Mucosa of descending colon (tissue), 3 donors: Measurements from ENCODE around the gene GNG10. TPM values are rescaled to one million over a fixed set of nuclear protein-coding genes. Genes with fewer than 3 reads are reported as not detected.

ENCODE experiments used
- ATAC-seq: fragments of 200-7000 bp; cut with Tn5 transposase; one replicate; pipeline ENCODE4 v1.9.1; 2020; ENCODE audit warnings: mild to moderate bottlenecking, moderate library complexity
- DNase-seq, 3 donors: peaks; one replicate each; pipeline ENCODE4 v3.0.0-alpha.2; 2020
- H3K36me3 ChIP-seq: fragments of 200-600 bp; one replicate; pipeline ENCODE4 v1.8.0; 2021; ENCODE audit warnings: low read depth, mild to moderate bottlenecking
- H3K4me1 ChIP-seq: fragments of 200-600 bp; one replicate; pipeline ENCODE4 v1.8.0; 2021; ENCODE audit warnings: low read depth, mild to moderate bottlenecking
- H3K4me3 ChIP-seq: fragments of 200-600 bp; one replicate; pipeline ENCODE4 v1.8.0; 2021; ENCODE audit warnings: mild to moderate bottlenecking
- H3K9me3 ChIP-seq: fragments of 200-600 bp; one replicate; pipeline ENCODE4 v1.8.0; 2021; ENCODE audit warnings: mild to moderate bottlenecking
- intact Hi-C, 2 donors: fragments of 100-400 bp; cut with DNase I in 1 of 2; cut with micrococcal nuclease in 1 of 2; formaldehyde crosslinking; loops; one replicate each; pipeline versions ENCODE4 v1.11.0 to v1.11.1; 2022; cut with DNase I, micrococcal nuclease
- total RNA-seq, 3 donors: library from RNA; stranded (reverse); fragmentation: NEBNext Ultra II Directional in 2 of 3; extraction: Animal tissue kit (Norgen Biotek cat#: 25700) in 2 of 3; gene quantifications; one replicate each; pipeline versions ENCODE4 v1.2.1 to v1.2.4, GENCODE V29; 2021 to 2023
- TF ChIP-seq, protein P1 (sequence below): fragments of 200-600 bp; IDR thresholded peaks from one replicate; pipeline ENCODE4 v1.8.0; 2022; ENCODE audit warnings: antibody characterized with exemption, mild to moderate bottlenecking
- donor health status: DM: no; HTN: no; CAD: no; lungs with moderate emphysema.
- donor health status: DM: no; HTN: no; CAD: no.
- donor health status: DM: no; HTN: yes; CAD: no.

GNG10 gene
- total RNA-seq, 3 donors from 2014 or later = 16.7 to 33.1 (median 24.6) TPM

DNA sequence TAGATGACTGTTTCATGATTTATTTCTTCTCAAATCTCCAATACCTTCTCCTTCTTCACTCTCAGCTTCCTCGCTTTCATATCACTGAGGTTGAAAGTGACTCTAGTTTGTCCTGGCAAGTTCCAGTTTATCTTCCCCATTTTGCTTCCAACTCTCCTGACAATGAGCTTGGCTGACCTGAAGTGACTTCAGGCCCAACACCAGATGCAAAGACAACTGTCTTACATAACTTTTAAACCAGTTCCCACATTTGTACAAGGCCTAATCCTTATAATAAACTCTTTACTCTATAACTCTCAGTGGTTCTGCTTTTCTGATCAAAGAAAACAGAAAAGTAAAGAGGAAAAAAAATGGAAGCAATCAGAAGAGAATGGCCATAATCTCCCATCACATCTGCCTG is 22.0 kb downstream of the GNG10 start:
- no peaks in the 10 kb centered on the region for H3K9me3 ChIP-seq

GRCh38 chr9:111691672-111692329 is 30.4 kb downstream of the GNG10 start:
- DNase-seq = no peak
- Histone ChIP-seq H3K36me3 (no peaks in the 10 kb centered on the region), H3K4me1 (no peaks in the 10 kb centered on the region), H3K9me3 (no peaks in the 10 kb centered on the region), H3K4me3 (no peak overlapping the region)
- intact Hi-C loops = no loop called here
- TF ChIP-seq, protein P1, sequence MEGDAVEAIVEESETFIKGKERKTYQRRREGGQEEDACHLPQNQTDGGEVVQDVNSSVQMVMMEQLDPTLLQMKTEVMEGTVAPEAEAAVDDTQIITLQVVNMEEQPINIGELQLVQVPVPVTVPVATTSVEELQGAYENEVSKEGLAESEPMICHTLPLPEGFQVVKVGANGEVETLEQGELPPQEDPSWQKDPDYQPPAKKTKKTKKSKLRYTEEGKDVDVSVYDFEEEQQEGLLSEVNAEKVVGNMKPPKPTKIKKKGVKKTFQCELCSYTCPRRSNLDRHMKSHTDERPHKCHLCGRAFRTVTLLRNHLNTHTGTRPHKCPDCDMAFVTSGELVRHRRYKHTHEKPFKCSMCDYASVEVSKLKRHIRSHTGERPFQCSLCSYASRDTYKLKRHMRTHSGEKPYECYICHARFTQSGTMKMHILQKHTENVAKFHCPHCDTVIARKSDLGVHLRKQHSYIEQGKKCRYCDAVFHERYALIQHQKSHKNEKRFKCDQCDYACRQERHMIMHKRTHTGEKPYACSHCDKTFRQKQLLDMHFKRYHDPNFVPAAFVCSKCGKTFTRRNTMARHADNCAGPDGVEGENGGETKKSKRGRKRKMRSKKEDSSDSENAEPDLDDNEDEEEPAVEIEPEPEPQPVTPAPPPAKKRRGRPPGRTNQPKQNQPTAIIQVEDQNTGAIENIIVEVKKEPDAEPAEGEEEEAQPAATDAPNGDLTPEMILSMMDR = no peak
- peak; percentile 35 for ATAC-seq

More for the DNA sequence above, 22.0 kb downstream of the GNG10 start:
- TF ChIP-seq, protein P1 = no peak
- DNase-seq (no peak), ATAC-seq (no peak)
- intact Hi-C loops = no loop called here
- no peak overlapping the region for H3K4me3 ChIP-seq
- no peaks in the 10 kb centered on the region for H3K4me1 ChIP-seq
- H3K36me3 ChIP-seq = no peaks in the 10 kb centered on the region

GRCh38 chr9:111696796-111697195 is 35.4 kb downstream of the GNG10 start:
- ATAC-seq = no peak
- H3K4me1 ChIP-seq = peaks cover 6% of the 10 kb centered on the region

GRCh38 chr9:111700776-111701175 is 39.4 kb downstream of the GNG10 start:
- Histone ChIP-seq H3K36me3 (no peaks in the 10 kb centered on the region), H3K9me3 (no peaks in the 10 kb centered on the region), H3K4me3 (no peak overlapping the region), H3K4me1 (peaks cover 6% of the 10 kb centered on the region)
- peak; percentile 98 for ATAC-seq
- TF ChIP-seq, protein P1 = no peak
- intact Hi-C loops = no loop called here
- DNase-seq = peak in 1 of 3 donors; percentile 76

More at GRCh38 chr9:111696796-111697195, 35.4 kb downstream of the GNG10 start:
- H3K9me3 ChIP-seq = no peaks in the 10 kb centered on the region
- no peak overlapping the region for H3K4me3 ChIP-seq
- intact Hi-C loops = no loop called here
- DNase-seq = no peak
- TF ChIP-seq, protein P1 = no peak
- H3K36me3 ChIP-seq = no peaks in the 10 kb centered on the region

GRCh38 chr9:111704503-111704902 is 43.1 kb downstream of the GNG10 start:
- TF ChIP-seq, protein P1 = no peak
- no peak for DNase-seq
- ATAC-seq = peak; percentile 63
- Histone ChIP-seq H3K4me3 (no peak overlapping the region), H3K4me1 (peaks cover 6% of the 10 kb centered on the region), H3K9me3 (no peaks in the 10 kb centered on the region), H3K36me3 (no peaks in the 10 kb centered on the region)
- intact Hi-C loops = no loop called here
